Right atrium auricular region (tissue), 2 donors: ENCODE data around the gene MMP20. TPM values are rescaled to one million over a fixed set of nuclear protein-coding genes. Genes with fewer than 3 reads are reported as not detected.
"Not testable (repeated sequence)": the region's sequence is repeated elsewhere in the genome, so short reads cannot be mapped to it uniquely, and the experiment has no call there.

Experiments
- DNase-seq: peaks from one replicate; pipeline ENCODE4 v3.0.0-alpha.2; 2019; ENCODE audit warnings: low spot score
- H3K27ac ChIP-seq, 2 donors: fragments of 200-600 bp; sonication (generic); 1 replicate in 1 of 2; 2 replicates in 1 of 2; pipeline ENCODE4 v1.5.1; 2016 to 2019
- H3K27me3 ChIP-seq, 2 donors: fragments of 200-600 bp; sonication (generic); one replicate each; pipeline versions ENCODE4 v1.5.1 to v1.6.0; 2017 to 2019
- H3K36me3 ChIP-seq: fragments of 200-600 bp; sonication (generic); one replicate; pipeline ENCODE4 v1.5.1; 2016
- H3K4me1 ChIP-seq, 2 donors: fragments of 200-600 bp; sonication (generic); one replicate each; pipeline versions ENCODE4 v1.5.1 to v1.6.0; 2017 to 2019
- H3K4me3 ChIP-seq, 2 donors: fragments of 200-600 bp; sonication (generic); 1 replicate in 1 of 2; 2 replicates in 1 of 2; pipeline ENCODE4 v1.5.1; 2017 to 2019; ENCODE audit warnings: mild to moderate bottlenecking in 1 of 2, moderate library complexity in 1 of 2
- H3K9me3 ChIP-seq, 2 donors: fragments of 200-600 bp; sonication (generic); one replicate each; pipeline ENCODE4 v1.5.1; 2019
- CTCF ChIP-seq, 2 donors: fragments of 200-600 bp; sonication (generic); IDR thresholded peaks; one replicate each; pipeline ENCODE4 v1.5.1; 2019; ENCODE audit warnings: antibody characterized with exemption in 2 of 2
- total RNA-seq, 2 donors: library from RNA; depleted of rRNA; stranded (reverse); fragments of >200 nt; gene quantifications; one replicate each; pipeline ENCODE4 v1.1.0, GENCODE V29; 2016

The MMP20 gene
- total RNA-seq, 2 donors from 2014 or later: not detected

- no peak for TF ChIP-seq CTCF (IDR thresholded peaks at IDR 0.05)
- DNase-seq: no peak
- no peaks in the 10 kb centered on the region for H3K27me3 ChIP-seq
- no peak overlapping the region for H3K4me3 ChIP-seq
- no peaks in the 10 kb centered on the region for H3K36me3 ChIP-seq
- H3K9me3 ChIP-seq: no peaks in the 10 kb centered on the region
- H3K27ac ChIP-seq: no peak overlapping the region
- H3K4me1 ChIP-seq: no peaks in the 10 kb centered on the region
These were observed 5.7 kb upstream of the MMP20 start for GRCh38 chr11:102630598-102631448.

- not testable (repeated sequence) for H3K4me3 ChIP-seq, DNase-seq, H3K36me3 ChIP-seq, H3K27me3 ChIP-seq, H3K4me1 ChIP-seq, H3K27ac ChIP-seq, H3K9me3 ChIP-seq
These were observed 4.8 kb upstream of the MMP20 start for GRCh38 chr11:102629908-102630307.

GRCh38 chr11:102626676-102627075 lies 1.5 kb upstream of the MMP20 start:
- H3K9me3 ChIP-seq: no peaks in the 10 kb centered on the region
- H3K4me1 ChIP-seq: no peaks in the 10 kb centered on the region
- no peaks in the 10 kb centered on the region for H3K27me3 ChIP-seq
- no peak for DNase-seq
- H3K27ac ChIP-seq: no peak overlapping the region
- no peak for TF ChIP-seq CTCF (IDR thresholded peaks at IDR 0.05)
- no peak overlapping the region for H3K4me3 ChIP-seq
- no peaks in the 10 kb centered on the region for H3K36me3 ChIP-seq

GRCh38 chr11:102623998-102624397 lies 1.1 kb downstream of the MMP20 start:
- no peak overlapping the region for H3K27ac ChIP-seq
- H3K4me3 ChIP-seq: no peak overlapping the region
- DNase-seq: no peak
- no peaks in the 10 kb centered on the region for H3K36me3 ChIP-seq
- no peaks in the 10 kb centered on the region for H3K9me3 ChIP-seq
- TF ChIP-seq CTCF (IDR thresholded peaks at IDR 0.05): no peak
- H3K4me1 ChIP-seq: no peaks in the 10 kb centered on the region
- no peaks in the 10 kb centered on the region for H3K27me3 ChIP-seq

GRCh38 chr11:102623128-102623527 lies 2.0 kb downstream of the MMP20 start:
- TF ChIP-seq CTCF (IDR thresholded peaks at IDR 0.05): no peak
- Histone ChIP-seq H3K27me3 (no peaks in the 10 kb centered on the region), H3K27ac (no peak overlapping the region), H3K4me3 (no peak overlapping the region), H3K4me1 (no peaks in the 10 kb centered on the region), H3K9me3 (no peaks in the 10 kb centered on the region), H3K36me3 (no peaks in the 10 kb centered on the region)
- no peak for DNase-seq

- no peaks in the 10 kb centered on the region for H3K9me3 ChIP-seq
- no peaks in the 10 kb centered on the region for H3K36me3 ChIP-seq
- no peak overlapping the region for H3K4me3 ChIP-seq
- TF ChIP-seq CTCF (IDR thresholded peaks at IDR 0.05): no peak
- no peaks in the 10 kb centered on the region for H3K27me3 ChIP-seq
- no peaks in the 10 kb centered on the region for H3K4me1 ChIP-seq
- no peak for DNase-seq
- no peak overlapping the region for H3K27ac ChIP-seq
These were observed 2.9 kb downstream of the MMP20 start for GRCh38 chr11:102622258-102622657.
